ENCODE data around the gene PRSS53.

- TF ChIP-seq, protein P1, sequence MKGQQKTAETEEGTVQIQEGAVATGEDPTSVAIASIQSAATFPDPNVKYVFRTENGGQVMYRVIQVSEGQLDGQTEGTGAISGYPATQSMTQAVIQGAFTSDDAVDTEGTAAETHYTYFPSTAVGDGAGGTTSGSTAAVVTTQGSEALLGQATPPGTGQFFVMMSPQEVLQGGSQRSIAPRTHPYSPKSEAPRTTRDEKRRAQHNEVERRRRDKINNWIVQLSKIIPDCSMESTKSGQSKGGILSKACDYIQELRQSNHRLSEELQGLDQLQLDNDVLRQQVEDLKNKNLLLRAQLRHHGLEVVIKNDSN (IDR thresholded peaks at IDR 0.05; ENCODE audit: borderline replicate concordance, low read depth) = no peak
- TF ChIP-seq TCF12 (IDR thresholded peaks at IDR 0.05) = no peak
- no peak for TF ChIP-seq TEAD4 (IDR thresholded peaks at IDR 0.05; ENCODE audit: borderline replicate concordance, insufficient read depth)
- TF ChIP-seq, protein P2, sequence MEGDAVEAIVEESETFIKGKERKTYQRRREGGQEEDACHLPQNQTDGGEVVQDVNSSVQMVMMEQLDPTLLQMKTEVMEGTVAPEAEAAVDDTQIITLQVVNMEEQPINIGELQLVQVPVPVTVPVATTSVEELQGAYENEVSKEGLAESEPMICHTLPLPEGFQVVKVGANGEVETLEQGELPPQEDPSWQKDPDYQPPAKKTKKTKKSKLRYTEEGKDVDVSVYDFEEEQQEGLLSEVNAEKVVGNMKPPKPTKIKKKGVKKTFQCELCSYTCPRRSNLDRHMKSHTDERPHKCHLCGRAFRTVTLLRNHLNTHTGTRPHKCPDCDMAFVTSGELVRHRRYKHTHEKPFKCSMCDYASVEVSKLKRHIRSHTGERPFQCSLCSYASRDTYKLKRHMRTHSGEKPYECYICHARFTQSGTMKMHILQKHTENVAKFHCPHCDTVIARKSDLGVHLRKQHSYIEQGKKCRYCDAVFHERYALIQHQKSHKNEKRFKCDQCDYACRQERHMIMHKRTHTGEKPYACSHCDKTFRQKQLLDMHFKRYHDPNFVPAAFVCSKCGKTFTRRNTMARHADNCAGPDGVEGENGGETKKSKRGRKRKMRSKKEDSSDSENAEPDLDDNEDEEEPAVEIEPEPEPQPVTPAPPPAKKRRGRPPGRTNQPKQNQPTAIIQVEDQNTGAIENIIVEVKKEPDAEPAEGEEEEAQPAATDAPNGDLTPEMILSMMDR (IDR thresholded peaks at IDR 0.05) = no peak
- TF ChIP-seq RFX5 (IDR thresholded peaks at IDR 0.05; ENCODE audit: low read length) = no peak
- no peak for TF ChIP-seq POLR2AphosphoS5 (IDR thresholded peaks at IDR 0.05; ENCODE audit: low read depth, low read length)
- no peak for TF ChIP-seq TAF1 (IDR thresholded peaks at IDR 0.05; ENCODE audit: borderline replicate concordance, low read depth, low read length)
- TF ChIP-seq NFIC (IDR thresholded peaks at IDR 0.05; ENCODE audit: borderline replicate concordance) = no peak
- no peak for TF ChIP-seq RXRA (IDR thresholded peaks at IDR 0.05; ENCODE audit: borderline replicate concordance, low read depth)
- TF ChIP-seq MXI1 (IDR thresholded peaks at IDR 0.05; ENCODE audit: low read depth, low read length) = no peak
- no peak for TF ChIP-seq EZH2phosphoT487 (IDR thresholded peaks at IDR 0.05; ENCODE audit: borderline replicate concordance, low read depth)
Measured at GRCh38 chr16:31085873-31086628, 2.7 kb downstream of the PRSS53 start.
